Diencephalon (tissue), 1 donor: ENCODE measurements around the gene NR0B2. TPM values are rescaled to one million over a fixed set of nuclear protein-coding genes. Genes with fewer than 3 reads are reported as not detected.

ENCODE experiments used
- total RNA-seq: library from RNA; depleted of rRNA; stranded (reverse); fragments of >200 nt; gene quantifications from one replicate; pipeline ENCODE4 v1.2.3, GENCODE V29; 2014

Gene NR0B2
- not detected for total RNA-seq

DNA sequence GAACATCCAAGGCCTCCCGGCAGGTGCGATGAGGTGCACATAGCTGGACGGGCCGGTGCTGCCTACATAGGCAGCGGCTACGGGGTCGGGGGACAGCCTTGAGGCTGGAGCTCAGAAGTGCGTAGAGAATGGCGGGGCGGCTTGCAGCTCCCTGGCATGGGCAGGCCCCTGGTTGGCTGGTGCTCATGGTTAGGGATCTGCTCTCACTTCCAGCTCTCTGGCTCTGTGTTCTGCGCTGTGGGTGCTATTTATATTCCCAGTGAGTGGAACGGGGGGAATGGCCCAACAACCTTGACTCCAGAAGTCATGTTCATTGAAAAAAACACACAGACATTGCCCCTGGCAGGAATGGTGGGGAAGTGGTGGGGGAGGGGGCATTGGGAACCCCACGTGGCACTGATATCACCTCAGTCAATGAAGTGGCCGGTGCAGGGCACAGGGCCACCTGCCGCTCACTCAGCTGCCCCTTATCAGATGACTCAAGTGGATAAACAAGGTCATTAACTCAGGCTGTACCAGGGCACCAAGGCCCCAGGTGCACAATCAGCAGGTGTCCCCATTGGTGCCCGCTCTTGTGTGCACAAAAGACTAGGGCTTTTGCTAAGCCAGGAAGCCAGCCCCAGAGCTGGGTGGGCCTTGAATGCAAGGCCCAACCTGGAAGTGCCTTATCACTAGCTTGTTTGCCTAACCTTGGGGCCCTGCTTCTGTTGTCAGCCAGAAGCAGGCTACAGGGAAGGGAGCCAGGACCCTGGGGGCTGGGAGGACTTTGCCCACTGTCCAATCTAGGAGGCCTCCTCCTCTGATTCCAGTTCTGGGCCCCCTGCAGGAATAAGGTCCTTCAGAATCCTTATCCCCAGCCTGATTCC lies at the start of gene NR0B2:
TSS of gene NR0B2 (minus strand) at position 222 of the 866 bp plus-strand sequence. CDS start at position 187, 35 bp downstream.

GRCh38 chr1:26959722-26960624 lies 46.2 kb upstream of the NR0B2 start, which contains the start of gene KDF1:
TSS of gene KDF1 (minus strand) at chr1:26960468. CDS start at chr1:26952380, 8,088 bp downstream.

GRCh38 chr1:26921540-26922430 lies 8.0 kb upstream of the NR0B2 start, which contains the start of gene NUDC:
TSS of gene NUDC (plus strand) at chr1:26921743. CDS start at chr1:26921849, 106 bp downstream.

GRCh38 chr1:26900001-26900814 lies 13.6 kb downstream of the NR0B2 start, which contains the start of gene GPATCH3:
TSS of gene GPATCH3 (minus strand) at chr1:26900467. CDS start at chr1:26900442, 25 bp downstream.

DNA sequence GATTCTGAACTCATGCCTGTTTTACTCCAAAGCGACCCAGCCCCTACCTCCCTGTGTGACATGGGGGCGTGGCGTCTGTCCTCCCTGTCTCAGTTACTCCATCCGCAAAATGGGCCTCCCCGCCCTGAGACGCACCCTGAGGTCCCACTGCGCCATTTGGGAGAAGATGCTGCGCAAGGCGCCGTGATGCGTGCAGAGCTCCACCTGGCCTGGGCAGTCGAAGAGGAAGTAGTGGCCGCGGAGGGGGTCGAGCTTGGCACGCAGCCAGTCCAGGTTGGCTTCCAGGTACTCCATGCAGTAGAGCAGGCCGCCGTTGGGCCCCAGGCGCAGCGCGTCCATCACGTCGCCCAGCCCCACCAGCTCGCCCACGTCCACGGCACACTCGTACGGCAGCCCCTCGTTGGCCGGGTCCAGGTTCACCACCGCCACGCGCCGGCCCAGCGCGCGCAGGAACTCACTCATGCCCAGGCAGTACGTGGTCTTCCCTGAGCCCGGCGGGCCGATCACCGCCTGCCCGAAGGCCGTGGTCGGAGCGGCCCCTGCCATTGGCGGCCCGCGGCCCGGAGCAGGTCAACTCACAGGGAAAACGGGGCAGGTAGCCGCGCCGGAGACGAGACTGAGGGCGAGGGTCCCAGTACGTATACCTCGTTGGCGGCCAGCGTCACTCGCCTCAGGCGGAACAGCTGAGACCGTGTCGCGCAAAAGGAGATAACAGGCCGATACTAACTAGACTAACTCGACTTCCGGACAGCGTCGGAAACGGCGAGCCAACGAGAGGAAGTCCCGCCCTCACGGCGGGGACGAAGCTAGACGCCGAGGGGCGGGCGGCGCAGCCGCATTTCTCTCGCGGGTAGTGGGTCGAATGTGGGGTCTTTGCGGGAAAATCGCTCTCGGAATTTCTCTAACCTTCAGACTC lies 24.0 kb downstream of the NR0B2 start, which contains the start of gene GPN2:
TSS of gene GPN2 (minus strand) at position 733 of the 916 bp plus-strand sequence. CDS start at position 546, 187 bp downstream.

DNA sequence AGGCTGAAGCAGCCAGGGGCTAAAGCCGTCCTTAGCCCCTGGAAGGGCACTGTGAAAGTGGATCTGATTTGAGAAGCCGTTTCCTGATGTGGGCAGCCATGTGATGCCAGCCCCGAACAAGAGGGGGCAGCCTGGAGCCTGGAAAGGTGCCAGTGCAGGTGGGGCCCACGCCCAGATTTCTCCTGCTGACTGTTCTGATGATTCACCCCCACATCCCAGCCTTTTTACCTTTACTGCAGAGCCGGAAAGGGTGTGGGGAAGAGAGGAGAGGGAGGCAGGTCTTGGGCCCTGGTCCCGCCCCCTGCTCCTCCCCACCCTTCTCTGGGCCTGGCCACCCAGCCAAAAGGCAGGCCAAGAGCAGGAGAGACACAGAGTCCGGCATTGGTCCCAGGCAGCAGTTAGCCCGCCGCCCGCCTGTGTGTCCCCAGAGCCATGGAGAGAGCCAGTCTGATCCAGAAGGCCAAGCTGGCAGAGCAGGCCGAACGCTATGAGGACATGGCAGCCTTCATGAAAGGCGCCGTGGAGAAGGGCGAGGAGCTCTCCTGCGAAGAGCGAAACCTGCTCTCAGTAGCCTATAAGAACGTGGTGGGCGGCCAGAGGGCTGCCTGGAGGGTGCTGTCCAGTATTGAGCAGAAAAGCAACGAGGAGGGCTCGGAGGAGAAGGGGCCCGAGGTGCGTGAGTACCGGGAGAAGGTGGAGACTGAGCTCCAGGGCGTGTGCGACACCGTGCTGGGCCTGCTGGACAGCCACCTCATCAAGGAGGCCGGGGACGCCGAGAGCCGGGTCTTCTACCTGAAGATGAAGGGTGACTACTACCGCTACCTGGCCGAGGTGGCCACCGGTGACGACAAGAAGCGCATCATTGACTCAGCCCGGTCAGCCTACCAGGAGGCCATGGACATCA lies 50.7 kb downstream of the NR0B2 start, which contains the start of gene SFN:
TSS of gene SFN (plus strand) at position 369 of the 904 bp plus-strand sequence. CDS start at position 433, 64 bp downstream.

Other genes starting within 250 kb of the NR0B2 start
- gene ARID1A, start 218.0 kb downstream of the NR0B2 start, total RNA-seq = 35.1 TPM
- 9.7 TPM for gene PIGV, start 126.0 kb downstream of the NR0B2 start, total RNA-seq
- gene ZDHHC18, start 87.3 kb downstream of the NR0B2 start, total RNA-seq = 11.1 TPM
- gene SFN, start 50.8 kb downstream of the NR0B2 start, total RNA-seq = not detected
- gene GPN2, start 23.7 kb downstream of the NR0B2 start, total RNA-seq = 14.8 TPM
- gene GPATCH3, start 13.5 kb downstream of the NR0B2 start, total RNA-seq = 9.5 TPM
- 26.5 TPM for gene NUDC, start 7.8 kb upstream of the NR0B2 start, total RNA-seq
- 0.23 TPM for gene KDF1, start 46.5 kb upstream of the NR0B2 start, total RNA-seq
- gene TRNP1, start 79.7 kb upstream of the NR0B2 start, total RNA-seq = 23.3 TPM
- 0.23 TPM for gene TENT5B, start 98.9 kb upstream of the NR0B2 start, total RNA-seq
- 6.2 TPM for gene SLC9A1, start 241.2 kb upstream of the NR0B2 start, total RNA-seq